Amygdala (tissue), 56 donors: ENCODE data around the gene GNG2.

Experiments
- DNase-seq, 56 donors: peaks; one replicate each; lab custom pipeline; 2025; lab: John Stamatoyannopoulos, UW

The GNG2 gene

GRCh38 chr14:51852541-51852940 lies 7.9 kb upstream of the GNG2 start:
- DNase-seq: no peak

GRCh38 chr14:51855234-51855633 lies 5.2 kb upstream of the GNG2 start:
- no peak for DNase-seq

DNA sequence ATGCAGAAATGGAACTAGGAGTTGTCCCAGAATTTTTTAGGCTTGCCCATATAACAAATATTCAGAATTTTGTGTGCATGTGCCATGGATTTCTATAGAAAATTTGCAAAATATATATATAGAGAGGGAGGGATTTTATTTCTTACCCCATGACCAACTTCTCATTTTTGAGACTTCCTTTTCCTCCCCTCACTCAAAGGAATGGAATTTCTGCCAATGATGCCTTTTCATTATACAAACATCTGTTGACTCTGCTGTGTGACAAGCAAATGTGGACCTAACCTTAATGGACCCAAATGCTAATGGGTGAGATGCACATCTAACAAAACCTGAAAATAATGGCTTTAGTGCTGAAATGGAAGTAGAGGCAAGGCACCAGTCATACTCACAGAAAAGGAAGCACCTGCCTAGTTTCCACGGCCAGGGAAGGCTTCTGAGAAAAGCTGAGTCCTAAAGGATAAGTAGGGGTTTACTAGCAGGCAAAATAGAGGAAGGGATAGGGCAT lies 3.6 kb upstream of the GNG2 start:
- no peak for DNase-seq

DNA sequence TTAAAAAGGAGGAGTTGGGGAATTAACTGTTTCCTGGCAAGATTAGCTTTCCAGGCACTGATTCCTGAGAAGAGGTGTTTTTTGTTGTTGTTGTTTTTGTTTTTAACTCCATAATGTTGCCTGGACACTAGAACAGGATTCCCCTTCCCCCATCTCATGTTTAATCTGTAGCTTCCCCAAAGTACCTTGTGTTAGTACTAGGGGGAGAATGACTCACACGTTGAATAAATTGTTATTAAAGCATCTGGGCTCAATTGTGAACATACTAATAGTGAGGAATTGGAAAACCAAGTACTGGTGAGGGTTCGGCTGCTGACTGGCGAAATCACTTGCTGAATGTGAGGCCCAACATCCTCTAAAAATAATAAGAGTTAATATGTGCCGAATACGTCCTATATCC lies 1.3 kb upstream of the GNG2 start:
- DNase-seq: no peak

GRCh38 chr14:51860825-51861499 lies 550 bp downstream of the GNG2 start:
- peak in 1 of 56 donors; percentile 1 for DNase-seq

- DNase-seq: no peak
These were observed 1.9 kb downstream of the GNG2 start for GRCh38 chr14:51862176-51862796.

DNA sequence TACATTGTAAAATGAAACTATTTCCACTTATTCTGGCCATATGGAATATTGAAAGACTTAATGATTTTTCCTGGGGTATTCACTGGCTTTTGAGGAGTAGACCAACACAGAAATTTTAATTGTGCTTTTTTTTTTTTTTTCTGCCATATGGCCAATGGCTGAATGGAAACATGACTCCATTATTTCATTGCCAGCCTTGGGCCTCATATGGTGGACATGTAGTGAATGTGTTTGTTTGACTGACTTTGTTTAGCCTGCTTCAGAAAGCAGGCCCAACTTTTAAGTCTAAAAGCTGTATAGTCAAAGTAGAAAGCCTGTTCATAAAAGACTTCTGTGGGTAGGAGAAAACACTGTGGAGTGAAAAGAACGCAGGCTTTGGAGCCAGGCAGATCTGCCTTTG lies 2.4 kb downstream of the GNG2 start:
- DNase-seq: no peak

DNA sequence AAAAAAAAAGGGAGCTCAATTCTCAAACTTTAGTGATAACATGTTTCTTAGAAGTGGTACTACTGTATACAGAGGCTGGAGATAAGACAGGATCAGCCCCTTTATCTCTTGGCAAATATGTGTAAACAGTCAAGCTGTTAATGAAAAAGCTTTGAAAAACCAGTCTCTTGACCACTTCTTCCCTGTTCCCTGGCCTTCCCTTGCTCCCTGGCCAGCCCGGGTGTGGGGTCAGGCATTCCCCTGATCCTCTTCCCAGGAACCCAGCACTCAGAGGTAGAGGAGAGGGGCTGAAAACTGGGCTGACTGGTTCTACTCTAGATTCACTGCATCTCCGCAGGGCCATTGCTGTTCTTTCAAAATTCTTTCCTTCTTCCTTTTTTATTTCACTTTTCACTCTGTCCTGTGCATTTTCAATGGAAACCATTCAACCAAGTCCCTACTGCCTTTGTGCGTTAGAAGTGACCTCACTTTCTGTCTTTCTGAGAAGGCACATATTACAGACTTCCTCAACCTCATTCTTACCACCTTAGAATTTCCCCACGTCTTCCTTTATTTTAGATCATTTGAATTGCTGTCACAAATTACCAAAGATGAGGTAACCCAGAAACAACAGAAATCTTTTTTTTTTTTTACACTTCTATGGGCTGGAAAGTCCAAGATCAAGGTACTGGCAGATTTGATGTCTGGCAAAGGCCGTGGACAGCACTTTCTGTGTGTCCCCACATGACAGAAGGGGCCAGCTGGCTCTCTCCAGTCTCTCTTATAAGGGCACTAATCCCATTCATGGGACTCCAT lies 5.7 kb downstream of the GNG2 start:
- DNase-seq: no peak

GRCh38 chr14:51867741-51868140 lies 7.3 kb downstream of the GNG2 start:
- DNase-seq: no peak

DNA sequence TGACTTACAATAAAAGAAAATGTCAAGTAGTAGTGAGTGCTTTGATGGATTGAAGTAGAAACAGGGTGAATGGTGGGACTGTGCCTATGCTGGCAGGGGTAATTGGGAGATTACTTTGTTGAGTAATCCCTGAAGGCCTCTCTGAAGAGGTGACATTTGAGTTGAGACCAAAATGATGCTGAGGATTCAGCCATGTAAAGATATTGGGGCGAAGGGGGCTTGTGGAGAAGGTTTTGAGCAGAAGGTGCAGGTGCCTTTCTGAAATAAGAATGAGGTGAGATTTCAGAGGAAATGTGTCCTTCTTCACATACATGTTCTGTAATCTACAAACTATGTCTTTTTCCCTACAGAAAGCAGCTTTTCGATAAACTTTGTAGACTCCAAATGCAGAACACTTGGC lies 8.0 kb downstream of the GNG2 start:
- DNase-seq: no peak

GRCh38 chr14:51869411-51870100 lies 9.1 kb downstream of the GNG2 start:
- DNase-seq: no peak

- no peak for DNase-seq
These were observed 10.2 kb downstream of the GNG2 start for GRCh38 chr14:51870606-51871005.

- DNase-seq: no peak
These were observed 11.4 kb downstream of the GNG2 start for GRCh38 chr14:51871846-51872245.

GRCh38 chr14:51872396-51872795 lies 12.0 kb downstream of the GNG2 start:
- no peak for DNase-seq

DNA sequence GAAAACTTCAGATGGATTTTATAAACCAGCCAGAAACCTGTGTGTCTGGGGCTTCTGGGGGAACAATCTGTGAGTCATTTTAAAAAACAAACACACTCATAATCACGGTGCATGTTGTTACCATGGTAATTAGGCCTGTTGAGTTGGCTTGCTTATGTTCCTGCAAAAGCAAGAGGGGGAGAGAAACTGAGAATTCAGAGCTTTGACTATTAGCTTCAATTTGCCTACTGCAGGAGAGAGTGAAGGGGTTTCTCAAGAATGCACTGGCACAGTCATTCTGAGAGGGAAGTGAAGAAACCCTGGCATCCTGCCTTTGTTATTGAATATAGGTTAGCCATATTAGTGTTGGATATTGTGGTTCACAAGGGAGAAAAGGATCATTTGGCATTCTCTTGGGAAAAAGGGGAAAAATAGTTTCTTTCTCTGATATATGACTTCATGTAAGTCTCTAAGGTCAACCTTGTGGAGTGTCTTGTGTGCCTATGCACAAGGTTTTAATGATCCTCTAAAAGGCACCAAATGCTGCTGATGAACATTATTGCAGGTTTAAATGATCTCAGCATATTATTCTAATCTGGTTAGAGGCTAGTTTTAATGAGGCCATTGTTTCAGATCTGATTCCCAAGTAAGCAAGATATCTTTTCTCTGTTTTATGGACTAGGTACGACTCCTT lies 12.9 kb downstream of the GNG2 start:
- peak in 7 of 56 donors; percentile 1 to 44 (median 22) for DNase-seq

GRCh38 chr14:51877810-51878209 lies 17.4 kb downstream of the GNG2 start:
- no peak for DNase-seq

DNA sequence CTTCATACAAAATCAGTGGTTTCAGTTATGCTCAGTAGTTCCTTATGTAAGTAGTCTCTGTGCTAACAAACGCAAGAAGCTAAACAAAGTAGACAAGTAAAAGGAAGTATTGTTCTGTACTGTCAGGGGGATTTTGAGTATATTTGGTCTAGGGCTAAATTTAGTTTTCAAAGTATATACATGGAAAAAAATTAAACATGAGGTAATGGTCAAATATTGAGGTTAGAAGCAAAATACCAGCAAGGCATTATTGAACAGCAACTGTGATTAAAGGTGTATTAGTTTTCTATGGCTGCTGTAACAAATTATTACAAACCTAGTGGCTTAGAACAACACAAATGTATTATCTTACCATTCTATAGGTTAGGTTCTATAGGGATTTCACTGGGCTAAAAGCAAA lies 18.8 kb downstream of the GNG2 start:
- DNase-seq: no peak

GRCh38 chr14:51880835-51881580 lies 20.6 kb downstream of the GNG2 start:
- DNase-seq: no peak

- DNase-seq: no peak
These were observed 21.2 kb downstream of the GNG2 start for GRCh38 chr14:51881636-51882035.

DNA sequence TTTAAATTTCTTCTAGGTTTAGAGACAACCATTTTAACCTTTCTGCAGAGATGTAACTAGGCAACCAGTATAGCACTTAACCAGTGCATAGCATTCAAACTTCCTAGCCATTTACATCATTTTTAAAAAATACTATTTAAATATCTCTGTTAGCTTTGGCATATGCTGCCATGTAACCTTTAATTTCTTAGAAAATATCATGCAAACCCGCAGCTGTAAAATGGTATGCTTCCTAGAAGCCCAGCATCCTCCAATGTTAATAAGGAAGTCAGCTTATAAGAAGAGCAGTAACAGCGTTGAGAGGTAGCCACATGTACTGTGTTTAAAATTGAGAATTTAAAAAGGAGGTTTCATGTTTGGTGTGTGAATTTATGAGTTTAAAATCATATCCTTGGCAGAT lies 22.8 kb downstream of the GNG2 start:
- DNase-seq: no peak
